ENCODE results near the gene MYL6. TPM values are rescaled to one million over a fixed set of nuclear protein-coding genes. Genes with fewer than 3 reads are reported as not detected.

Gene MYL6
- total and polyA plus RNA-seq, 9 of the 15 experiments (the other 6 are each of a cell fraction or from before 2014, with no cell fraction given), result 557 to 1,664 (median 958) TPM

DNA sequence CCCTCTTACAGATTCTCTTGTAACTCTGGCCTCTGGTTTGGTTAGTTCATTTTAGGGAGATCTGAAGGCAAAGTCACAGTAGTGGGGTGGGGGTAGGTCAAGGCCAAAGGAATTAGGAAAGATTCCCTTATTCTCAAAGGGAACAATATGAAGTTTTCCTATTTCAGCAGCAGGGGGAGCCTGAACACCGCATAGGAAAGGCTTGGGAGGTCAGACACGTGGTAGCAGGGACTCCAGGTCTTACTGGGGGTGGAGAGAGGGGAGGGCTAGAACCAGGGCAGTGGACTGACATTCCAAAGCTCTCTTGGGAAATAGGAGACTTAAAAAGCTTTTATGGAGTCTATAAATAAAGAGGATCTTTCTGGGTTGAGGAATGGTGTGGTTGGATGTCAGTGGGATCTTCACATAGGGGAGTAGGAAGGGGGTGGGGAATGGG is 38.8 kb upstream of the MYL6 start (continued):
- TF ChIP-seq, protein P1, sequence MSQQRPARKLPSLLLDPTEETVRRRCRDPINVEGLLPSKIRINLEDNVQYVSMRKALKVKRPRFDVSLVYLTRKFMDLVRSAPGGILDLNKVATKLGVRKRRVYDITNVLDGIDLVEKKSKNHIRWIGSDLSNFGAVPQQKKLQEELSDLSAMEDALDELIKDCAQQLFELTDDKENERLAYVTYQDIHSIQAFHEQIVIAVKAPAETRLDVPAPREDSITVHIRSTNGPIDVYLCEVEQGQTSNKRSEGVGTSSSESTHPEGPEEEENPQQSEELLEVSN (IDR thresholded peaks at IDR 0.05; ENCODE audit: borderline replicate concordance in 1 of 2, extremely low read depth in 1 of 2, insufficient read depth in 1 of 2, insufficient read length in 1 of 2, low read depth in 1 of 2, low read length in 1 of 2, poor library complexity in 1 of 2, severe bottlenecking in 1 of 2), result peak in 1 of 2 experiments; percentile 35
- no peak for TF ChIP-seq E2F3 (CRISPR knock-in tag; IDR thresholded peaks at IDR 0.05)
- TF ChIP-seq PHTF2 (CRISPR knock-in tag; IDR thresholded peaks at IDR 0.05), result no peak
- TF ChIP-seq, protein P2, sequence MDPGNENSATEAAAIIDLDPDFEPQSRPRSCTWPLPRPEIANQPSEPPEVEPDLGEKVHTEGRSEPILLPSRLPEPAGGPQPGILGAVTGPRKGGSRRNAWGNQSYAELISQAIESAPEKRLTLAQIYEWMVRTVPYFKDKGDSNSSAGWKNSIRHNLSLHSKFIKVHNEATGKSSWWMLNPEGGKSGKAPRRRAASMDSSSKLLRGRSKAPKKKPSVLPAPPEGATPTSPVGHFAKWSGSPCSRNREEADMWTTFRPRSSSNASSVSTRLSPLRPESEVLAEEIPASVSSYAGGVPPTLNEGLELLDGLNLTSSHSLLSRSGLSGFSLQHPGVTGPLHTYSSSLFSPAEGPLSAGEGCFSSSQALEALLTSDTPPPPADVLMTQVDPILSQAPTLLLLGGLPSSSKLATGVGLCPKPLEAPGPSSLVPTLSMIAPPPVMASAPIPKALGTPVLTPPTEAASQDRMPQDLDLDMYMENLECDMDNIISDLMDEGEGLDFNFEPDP (CRISPR knock-in tag; IDR thresholded peaks at IDR 0.05), result no peak
- peak in 1 of 2 experiments; percentile 63; a peak in 1 of 4 replicates for TF ChIP-seq HDAC1 (IDR thresholded peaks at IDR 0.05)
- TF ChIP-seq FOXP4 (CRISPR knock-in tag; IDR thresholded peaks at IDR 0.05; ENCODE audit: borderline replicate concordance), result no peak
- TF ChIP-seq CREB1 (IDR thresholded peaks at IDR 0.05), result no peak
- TF ChIP-seq CREB1 (CRISPR knock-in tag; IDR thresholded peaks at IDR 0.05), result no peak
- TF ChIP-seq SNAPC5 (CRISPR knock-in tag; IDR thresholded peaks at IDR 0.05), result no peak
- TF ChIP-seq MAX (CRISPR knock-in tag; IDR thresholded peaks at IDR 0.05), result peak; percentile 84
- no peak for TF ChIP-seq CBX3 (IDR thresholded peaks at IDR 0.05; ENCODE audit: borderline replicate concordance in 1 of 2, low read length in 2 of 2)
- TF ChIP-seq ESRRA (IDR thresholded peaks at IDR 0.05; ENCODE audit: borderline replicate concordance, low read depth), result 0 out of 2 replicates have a peak, but pooled peaks have one; percentile 45
- TF ChIP-seq, protein P3, sequence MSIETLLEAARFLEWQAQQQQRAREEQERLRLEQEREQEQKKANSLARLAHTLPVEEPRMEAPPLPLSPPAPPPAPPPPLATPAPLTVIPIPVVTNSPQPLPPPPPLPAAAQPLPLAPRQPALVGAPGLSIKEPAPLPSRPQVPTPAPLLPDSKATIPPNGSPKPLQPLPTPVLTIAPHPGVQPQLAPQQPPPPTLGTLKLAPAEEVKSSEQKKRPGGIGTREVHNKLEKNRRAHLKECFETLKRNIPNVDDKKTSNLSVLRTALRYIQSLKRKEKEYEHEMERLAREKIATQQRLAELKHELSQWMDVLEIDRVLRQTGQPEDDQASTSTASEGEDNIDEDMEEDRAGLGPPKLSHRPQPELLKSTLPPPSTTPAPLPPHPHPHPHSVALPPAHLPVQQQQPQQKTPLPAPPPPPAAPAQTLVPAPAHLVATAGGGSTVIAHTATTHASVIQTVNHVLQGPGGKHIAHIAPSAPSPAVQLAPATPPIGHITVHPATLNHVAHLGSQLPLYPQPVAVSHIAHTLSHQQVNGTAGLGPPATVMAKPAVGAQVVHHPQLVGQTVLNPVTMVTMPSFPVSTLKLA (conservative IDR thresholded peaks at IDR 0.05), result peak; percentile 99
- no peak for TF ChIP-seq PCBP2 (IDR thresholded peaks at IDR 0.05; ENCODE audit: low read depth, low read length, poor library complexity, severe bottlenecking)
- TF ChIP-seq ZNF655 (CRISPR knock-in tag; IDR thresholded peaks at IDR 0.05), result no peak
- TF ChIP-seq BCOR (IDR thresholded peaks at IDR 0.05), result 0 out of 2 replicates have a peak, but pooled peaks have one; percentile 23
- TF ChIP-seq, protein P4, sequence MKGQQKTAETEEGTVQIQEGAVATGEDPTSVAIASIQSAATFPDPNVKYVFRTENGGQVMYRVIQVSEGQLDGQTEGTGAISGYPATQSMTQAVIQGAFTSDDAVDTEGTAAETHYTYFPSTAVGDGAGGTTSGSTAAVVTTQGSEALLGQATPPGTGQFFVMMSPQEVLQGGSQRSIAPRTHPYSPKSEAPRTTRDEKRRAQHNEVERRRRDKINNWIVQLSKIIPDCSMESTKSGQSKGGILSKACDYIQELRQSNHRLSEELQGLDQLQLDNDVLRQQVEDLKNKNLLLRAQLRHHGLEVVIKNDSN (CRISPR knock-in tag; IDR thresholded peaks at IDR 0.05), result peak; percentile 86

Data from K562 (cell line).